ENCODE data around the gene STARD13. TPM values are rescaled to one million over a fixed set of nuclear protein-coding genes. Genes with fewer than 3 reads are reported as not detected.

Gene STARD13
- total and polyA plus RNA-seq, 8 donors: 21.9 to 43.6 (median 24.6) TPM

DNA sequence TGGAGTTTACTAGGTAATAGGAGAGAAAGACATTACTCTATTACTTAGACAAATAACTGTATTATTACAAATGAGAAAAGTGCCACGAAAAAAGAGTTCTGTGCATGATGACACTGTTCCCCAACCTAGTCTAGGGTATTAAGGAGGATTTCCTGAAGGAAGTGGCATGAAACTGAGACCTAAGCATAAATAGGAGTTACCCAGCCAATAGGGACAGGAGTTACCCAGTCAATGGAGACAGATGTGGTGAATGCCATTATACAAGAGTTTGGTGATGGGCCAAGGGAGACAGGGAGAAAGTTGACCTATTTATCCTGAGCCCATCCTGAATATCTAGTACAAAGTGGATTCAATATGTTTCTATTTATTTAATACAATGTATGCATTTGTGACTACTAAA, 203.9 kb downstream of the STARD13 start:
- intact Hi-C loops (cut with DNase I): no loop called here
- ATAC-seq: no peak
- H3K27ac ChIP-seq: no peak overlapping the region
- H3K4me3 ChIP-seq: no peak overlapping the region
- no peaks in the 10 kb centered on the region for H3K27me3 ChIP-seq
- no peak for TF ChIP-seq CTCF (IDR thresholded peaks at IDR 0.05)
- H3K36me3 ChIP-seq: no peaks in the 10 kb centered on the region
- DNase-seq: no peak
- H3K9me3 ChIP-seq: no peaks in the 10 kb centered on the region
- H3K4me1 ChIP-seq: no peaks in the 10 kb centered on the region

DNA sequence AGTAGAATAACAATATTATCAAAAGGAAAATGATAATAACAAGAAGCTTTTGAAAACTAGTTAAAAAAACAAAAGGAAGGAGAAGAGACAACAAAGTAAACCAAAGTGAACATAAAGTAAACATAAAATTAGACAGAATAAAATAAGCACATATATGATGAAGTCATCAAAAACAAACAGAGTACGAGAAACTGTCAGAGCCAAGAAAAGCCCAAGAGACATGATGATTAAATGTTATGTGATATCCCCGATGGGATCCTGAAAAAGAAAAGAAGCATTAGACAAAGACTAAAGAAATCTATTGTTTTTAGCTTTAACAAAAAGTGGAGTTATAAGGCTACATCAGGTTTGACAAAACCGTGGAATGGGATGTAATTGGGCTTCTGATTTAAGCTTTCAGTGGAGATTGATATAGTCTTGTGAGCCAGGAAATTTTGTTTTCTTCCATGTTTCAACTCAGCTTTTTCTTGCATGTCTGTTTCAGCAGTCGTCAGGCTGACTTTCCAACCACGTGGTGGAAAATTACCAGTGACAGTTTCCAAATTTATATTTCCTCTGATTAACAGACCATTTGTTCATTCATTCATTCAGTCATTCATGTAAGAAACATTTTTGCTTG, 204.5 kb downstream of the STARD13 start:
- no peak overlapping the region for H3K4me3 ChIP-seq
- TF ChIP-seq CTCF (IDR thresholded peaks at IDR 0.05): no peak
- ATAC-seq (no peak), DNase-seq (no peak)
- H3K9me3 ChIP-seq: no peaks in the 10 kb centered on the region
- intact Hi-C loops (cut with DNase I): no loop called here
- no peaks in the 10 kb centered on the region for H3K36me3 ChIP-seq
- no peak overlapping the region for H3K27ac ChIP-seq
- H3K4me1 ChIP-seq: no peaks in the 10 kb centered on the region
- H3K27me3 ChIP-seq: no peaks in the 10 kb centered on the region

GRCh38 chr13:33079960-33080359, 205.6 kb downstream of the STARD13 start:
- Histone ChIP-seq H3K27ac (no peak overlapping the region), H3K9me3 (no peaks in the 10 kb centered on the region), H3K27me3 (no peaks in the 10 kb centered on the region), H3K4me3 (no peak overlapping the region), H3K4me1 (no peaks in the 10 kb centered on the region), H3K36me3 (no peaks in the 10 kb centered on the region)
- DNase-seq (no peak), ATAC-seq (no peak)
- TF ChIP-seq CTCF (IDR thresholded peaks at IDR 0.05): no peak
- intact Hi-C loops (cut with DNase I): no loop called here

- intact Hi-C loops (cut with DNase I): no loop called here
- Histone ChIP-seq H3K9me3 (no peaks in the 10 kb centered on the region), H3K4me3 (no peak overlapping the region), H3K36me3 (no peaks in the 10 kb centered on the region), H3K27me3 (no peaks in the 10 kb centered on the region), H3K4me1 (no peaks in the 10 kb centered on the region), H3K27ac (no peak overlapping the region)
- ATAC-seq (no peak), DNase-seq (no peak)
- no peak for TF ChIP-seq CTCF (IDR thresholded peaks at IDR 0.05)
Measured at GRCh38 chr13:33078263-33078662, 207.3 kb downstream of the STARD13 start.

- TF ChIP-seq CTCF (IDR thresholded peaks at IDR 0.05): no peak
- Histone ChIP-seq H3K4me1 (no peaks in the 10 kb centered on the region), H3K27me3 (no peaks in the 10 kb centered on the region), H3K36me3 (no peaks in the 10 kb centered on the region), H3K27ac (no peak overlapping the region), H3K9me3 (no peaks in the 10 kb centered on the region), H3K4me3 (no peak overlapping the region)
- DNase-seq (no peak), ATAC-seq (no peak)
- intact Hi-C loops (cut with DNase I): no loop called here
Measured at GRCh38 chr13:33076001-33076992, 209.3 kb downstream of the STARD13 start.

All from left lung (tissue), 10 donors.